ENCODE data around the gene FNIP2.

DNA sequence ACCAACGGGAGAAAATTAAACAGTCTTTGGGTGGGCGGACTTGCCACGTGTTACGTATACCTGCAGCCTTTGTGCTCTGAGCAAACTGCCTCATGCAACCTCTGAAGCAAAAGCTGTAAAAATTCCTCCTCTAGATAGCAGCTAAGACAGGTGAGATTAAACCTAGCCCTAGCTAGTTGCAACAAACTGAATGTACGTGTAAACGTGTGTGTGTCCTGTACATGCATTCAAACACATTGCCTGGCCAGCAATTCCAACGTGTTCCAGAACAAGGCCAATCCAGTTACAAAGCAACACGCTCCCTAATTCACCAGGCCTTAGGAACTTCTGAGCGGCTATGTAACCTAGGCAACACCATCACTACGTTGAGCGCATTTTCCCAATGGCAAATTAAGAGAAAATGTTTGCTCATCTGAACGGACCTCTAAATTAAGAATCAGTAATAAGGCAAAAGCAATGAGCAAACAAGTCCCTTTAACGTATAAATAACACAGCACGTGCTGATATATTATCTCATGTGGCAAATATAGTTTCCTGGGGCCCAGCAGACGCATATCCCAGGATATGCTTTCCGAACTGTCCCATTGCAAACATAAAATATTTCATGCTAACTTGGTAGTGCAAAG is 46.4 kb upstream of the FNIP2 start:
- TF ChIP-seq, protein P1, sequence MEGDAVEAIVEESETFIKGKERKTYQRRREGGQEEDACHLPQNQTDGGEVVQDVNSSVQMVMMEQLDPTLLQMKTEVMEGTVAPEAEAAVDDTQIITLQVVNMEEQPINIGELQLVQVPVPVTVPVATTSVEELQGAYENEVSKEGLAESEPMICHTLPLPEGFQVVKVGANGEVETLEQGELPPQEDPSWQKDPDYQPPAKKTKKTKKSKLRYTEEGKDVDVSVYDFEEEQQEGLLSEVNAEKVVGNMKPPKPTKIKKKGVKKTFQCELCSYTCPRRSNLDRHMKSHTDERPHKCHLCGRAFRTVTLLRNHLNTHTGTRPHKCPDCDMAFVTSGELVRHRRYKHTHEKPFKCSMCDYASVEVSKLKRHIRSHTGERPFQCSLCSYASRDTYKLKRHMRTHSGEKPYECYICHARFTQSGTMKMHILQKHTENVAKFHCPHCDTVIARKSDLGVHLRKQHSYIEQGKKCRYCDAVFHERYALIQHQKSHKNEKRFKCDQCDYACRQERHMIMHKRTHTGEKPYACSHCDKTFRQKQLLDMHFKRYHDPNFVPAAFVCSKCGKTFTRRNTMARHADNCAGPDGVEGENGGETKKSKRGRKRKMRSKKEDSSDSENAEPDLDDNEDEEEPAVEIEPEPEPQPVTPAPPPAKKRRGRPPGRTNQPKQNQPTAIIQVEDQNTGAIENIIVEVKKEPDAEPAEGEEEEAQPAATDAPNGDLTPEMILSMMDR (conservative IDR thresholded peaks at IDR 0.05 in 1 of 2, IDR thresholded peaks at IDR 0.05 in 1 of 2; ENCODE audit: low read depth in 1 of 2, low read length in 2 of 2) = no peak
- TF ChIP-seq EZH2 (IDR thresholded peaks at IDR 0.05; ENCODE audit: low read length, missing control alignments) = no peak
